HUES6 (cell line): ENCODE results near the gene FARP1.

Experiments used
- H3K27ac ChIP-seq: 2 replicates; pipeline ENCODE4 v1.7.0; 2013; ENCODE audit warnings: low read depth, mild to moderate bottlenecking, low read length, inconsistent platforms
- H3K27me3 ChIP-seq: 2 replicates; pipeline ENCODE4 v1.6.1; 2013; ENCODE audit warnings: low read length; ENCODE audit not compliant: control insufficient read depth, insufficient read depth
- H3K36me3 ChIP-seq: 2 replicates; pipeline ENCODE4 v1.6.1; 2013; ENCODE audit warnings: low read length; ENCODE audit not compliant: control insufficient read depth, insufficient read depth
- H3K4me1 ChIP-seq: 2 replicates; pipeline ENCODE4 v1.6.1; 2013; ENCODE audit warnings: low read length; ENCODE audit not compliant: control insufficient read depth, insufficient read depth
- H3K4me3 ChIP-seq: 2 replicates; pipeline ENCODE4 v1.5.1; 2013; ENCODE audit warnings: low read depth, low read length
- H3K9ac ChIP-seq: one replicate; pipeline ENCODE4 v1.6.1; 2013; ENCODE audit warnings: mild to moderate bottlenecking, low read length
- H3K9me3 ChIP-seq: 2 replicates; pipeline ENCODE4 v1.6.1; 2013; ENCODE audit warnings: low read depth, low read length; ENCODE audit not compliant: control insufficient read depth, insufficient read depth

The FARP1 gene

DNA sequence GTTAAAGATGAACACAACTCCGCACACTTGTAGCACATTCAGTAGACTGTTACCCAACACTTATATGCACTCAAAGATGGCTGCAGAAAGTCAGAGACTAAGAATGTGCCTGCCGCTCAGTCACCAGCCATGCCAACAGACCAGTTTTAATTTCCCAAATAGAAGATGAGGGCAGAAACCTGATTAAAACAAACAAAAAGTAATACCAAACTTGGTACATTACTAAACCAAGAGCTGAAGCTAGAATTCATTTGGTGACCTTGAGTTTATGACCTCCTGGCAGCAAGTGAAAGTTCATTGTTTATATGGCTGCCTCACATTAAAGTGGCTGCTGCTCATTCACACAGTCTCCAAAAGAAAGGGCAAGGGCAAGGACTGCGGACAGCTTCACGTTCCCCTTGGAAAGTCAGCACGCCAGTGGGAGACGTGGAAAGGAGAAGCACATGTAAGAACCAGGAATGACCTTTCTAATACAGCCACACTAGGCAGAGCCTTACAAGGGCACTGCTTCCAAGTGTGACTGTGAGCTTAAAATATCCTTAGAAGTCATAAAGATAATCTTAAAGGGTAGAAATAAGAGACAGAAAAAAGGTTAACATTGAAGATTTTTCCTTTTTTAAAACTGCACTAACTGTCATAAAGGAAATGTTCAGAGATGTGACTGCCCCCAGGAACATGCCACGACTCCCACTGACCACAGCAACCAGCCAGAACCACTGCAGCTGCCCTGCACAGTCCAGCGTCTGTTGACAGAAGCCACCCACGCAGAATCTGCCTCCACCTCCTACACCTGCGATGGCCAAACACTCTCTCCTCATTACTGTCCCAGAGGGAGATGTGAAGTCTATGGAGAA, 360.5 kb downstream of the FARP1 start:
- Histone ChIP-seq H3K36me3 (peaks cover 23% of the 10 kb centered on the region), H3K9me3 (no peaks in the 10 kb centered on the region), H3K4me3 (no peak overlapping the region), H3K4me1 (peaks cover 45% of the 10 kb centered on the region), H3K27ac (no peak overlapping the region), H3K27me3 (no peaks in the 10 kb centered on the region), H3K9ac (no peak overlapping the region)

- Histone ChIP-seq H3K4me3 (no peak overlapping the region), H3K27ac (no peak overlapping the region)
Measured at GRCh38 chr13:98504029-98504351, 361.1 kb downstream of the FARP1 start.

DNA sequence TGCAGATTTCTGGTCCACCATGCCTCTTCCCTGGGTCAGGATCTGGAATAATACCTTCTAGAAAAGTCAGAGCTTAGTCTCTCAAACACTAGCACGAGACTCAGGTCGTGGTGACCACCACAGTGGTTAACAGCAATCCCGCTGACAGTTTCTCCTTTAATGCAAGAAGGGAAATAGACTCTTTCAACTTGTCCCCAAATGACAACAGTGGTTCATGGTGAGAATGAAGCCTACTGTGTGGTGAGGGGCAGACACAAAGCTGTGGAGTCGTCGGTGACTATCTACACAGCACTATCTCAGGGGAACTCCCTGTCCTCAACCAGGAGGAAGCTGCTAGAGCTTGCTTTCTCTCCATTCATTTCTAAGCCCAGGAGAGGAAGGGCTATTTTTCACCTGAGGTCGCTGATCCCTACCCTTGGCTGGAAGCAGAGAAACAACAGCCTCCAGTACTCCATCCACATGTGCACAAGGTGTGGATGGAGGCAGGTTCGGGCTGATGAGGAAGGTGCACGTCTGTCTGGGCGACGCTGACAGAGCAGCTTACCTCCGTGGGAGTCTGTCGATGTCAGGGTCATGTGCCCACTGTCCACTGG, 361.6 kb downstream of the FARP1 start:
- no peak overlapping the region for H3K4me3 ChIP-seq
- H3K36me3 ChIP-seq, result peaks cover 16% of the 10 kb centered on the region
- no peaks in the 10 kb centered on the region for H3K27me3 ChIP-seq
- no peak overlapping the region for H3K27ac ChIP-seq
- peaks cover 56% of the 10 kb centered on the region for H3K4me1 ChIP-seq
- no peak overlapping the region for H3K9ac ChIP-seq
- H3K9me3 ChIP-seq, result no peaks in the 10 kb centered on the region

More at GRCh38 chr13:98504029-98504351, 361.1 kb downstream of the FARP1 start:
- H3K36me3 ChIP-seq, result peaks cover 20% of the 10 kb centered on the region
- H3K9me3 ChIP-seq, result no peaks in the 10 kb centered on the region
- no peak overlapping the region for H3K9ac ChIP-seq
- no peaks in the 10 kb centered on the region for H3K27me3 ChIP-seq
- H3K4me1 ChIP-seq, result peaks cover 51% of the 10 kb centered on the region
